Psoas muscle (tissue), 8 donors: ENCODE results near the gene OR51G1. TPM values are rescaled to one million over a fixed set of nuclear protein-coding genes. Genes with fewer than 3 reads are reported as not detected.

ENCODE experiments used
- ATAC-seq, 4 donors: fragments of 200-7000 bp; cut with Tn5 transposase; one replicate each; pipeline ENCODE4 v1.9.1; 2020; ENCODE audit warnings: moderate library complexity in 3 of 4, mild to moderate bottlenecking in 2 of 4
- DNase-seq, 2 donors: peaks; one replicate each; pipeline ENCODE4 v3.0.0-alpha.2; 2020
- H3K27ac ChIP-seq: fragments of 200-600 bp; one replicate; pipeline ENCODE4 v1.8.0; 2022
- H3K27me3 ChIP-seq, 3 donors: fragments of 200-600 bp in 1 of 3; one replicate each; pipeline versions ENCODE4 v1.6.1 to v1.8.0; 2013 to 2022; ENCODE audit warnings: low read length in 2 of 3, mild to moderate bottlenecking in 2 of 3, moderate library complexity in 1 of 3; ENCODE audit not compliant: insufficient read depth in 3 of 3
- H3K36me3 ChIP-seq, 2 donors: fragments of 200-600 bp in 1 of 2; one replicate each; pipeline versions ENCODE4 v1.6.1 to v1.8.0; 2013 to 2022; ENCODE audit warnings: low read depth in 1 of 2, mild to moderate bottlenecking in 1 of 2, moderate library complexity in 1 of 2; ENCODE audit not compliant: insufficient read depth in 1 of 2
- H3K4me1 ChIP-seq: fragments of 200-600 bp; one replicate; pipeline ENCODE4 v1.8.0; 2022
- H3K4me3 ChIP-seq: fragments of 200-600 bp; one replicate; pipeline ENCODE4 v1.8.0; 2022; ENCODE audit warnings: mild to moderate bottlenecking
- H3K9me3 ChIP-seq: fragments of 200-600 bp; one replicate; pipeline ENCODE4 v1.8.0; 2022
- CTCF ChIP-seq: fragments of 200-600 bp; IDR thresholded peaks from one replicate; pipeline ENCODE4 v1.8.0; 2022; ENCODE audit warnings: antibody characterized with exemption
- WGBS, 3 donors: extraction: QIAGEN DNeasy Blood & Tissue Kit; methylation state at CpG; one replicate each; pipeline versions ENCODE4 v1.1.6 to v1.1.7; 2013; 5-methylcytosine and 5-hydroxymethylcytosine counted together
- intact Hi-C, 2 donors: fragments of 100-400 bp; cut with DNase I; formaldehyde crosslinking; loops; one replicate each; pipeline versions ENCODE4 v1.11.0 to v1.14.2; 2022
- polyA plus RNA-seq, 3 donors: library from polyadenylated mRNA; stranded (reverse); fragments of 200-250 nt; gene quantifications; one replicate each; pipeline ENCODE4 v1.2.3, GENCODE V29; 2013
- total RNA-seq, 4 donors: library from RNA; stranded (reverse); fragmentation: NEBNext Ultra II Directional in 2 of 4; extraction: Animal tissue kit (Norgen Biotek cat#: 25700) in 2 of 4; gene quantifications; one replicate each; pipeline versions ENCODE4 v1.2.1 to v1.2.4, GENCODE V29; 2021 to 2023
- donor health status: healthy with polysubstance abuse.
- donor health status: DM: no; HTN: no; CAD: no; lungs with moderate emphysema.
- donor health status: Bipolar disorder and iron deficiency.
- donor health status: healthy.
- donor health status: DM: yes; HTN: yes; CAD: no.
- donor health status: DM: no; HTN: no; CAD: no.
- donor health status: DM: no; HTN: no; CAD: no.
- donor health status: DM: yes; HTN: yes; CAD: no.

The OR51G1 gene
- total and polyA plus RNA-seq, 7 donors = not detected

- no peaks in the 10 kb centered on the region for H3K9me3 ChIP-seq
- intact Hi-C loops = no loop called here
- 74 to 85% (median 82%) methylated on average over 1 of the region's 1 CpG for WGBS, 3 donors
Measured at GRCh38 chr11:4921796-4922195, 2.3 kb downstream of the OR51G1 start.

DNA sequence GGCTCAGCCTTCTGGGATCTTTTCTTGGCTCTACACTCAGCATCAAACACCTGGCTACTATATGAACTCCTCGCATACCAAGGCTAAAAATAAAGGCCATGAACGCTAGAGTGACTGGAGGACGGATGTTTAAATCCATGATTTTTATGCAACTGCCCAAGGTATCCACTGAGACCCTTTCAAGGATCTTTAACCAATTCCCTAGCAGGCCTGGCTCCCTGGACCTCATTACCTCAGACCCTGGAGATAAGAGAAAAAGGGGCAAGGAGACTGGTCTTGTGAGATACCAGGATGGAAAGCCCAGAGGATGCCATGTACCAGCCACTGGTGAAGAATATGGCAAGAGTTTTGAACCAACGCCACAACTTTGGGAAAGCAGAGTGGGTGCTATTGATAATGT lies 4.9 kb downstream of the OR51G1 start, which contains the start of gene OR51G2:
Gene OR51G2, minus strand, starts transcription at position 101 of the 400 bp plus-strand sequence. CDS start 3,687 bp downstream, outside the sequence.
- Histone ChIP-seq H3K27me3 (no peaks in the 10 kb centered on the region), H3K27ac (no peak within 1 kb of the TSS), H3K36me3 (no peaks in the 10 kb centered on the region), H3K4me3 (no peak within 1 kb of the TSS), H3K9me3 (no peaks in the 10 kb centered on the region), H3K4me1 (no peaks in the 10 kb centered on the region)
- TF ChIP-seq CTCF = no peak
- no peak for ATAC-seq
- no peak for DNase-seq
- 68 to 83% (median 70%) methylated on average over 4 of the region's 4 CpGs for WGBS, 3 donors
- intact Hi-C loops = no loop called here

More at GRCh38 chr11:4921796-4922195, 2.3 kb downstream of the OR51G1 start:
- Histone ChIP-seq H3K36me3 (no peaks in the 10 kb centered on the region), H3K4me1 (no peaks in the 10 kb centered on the region), H3K4me3 (no peak overlapping the region), H3K27me3 (no peaks in the 10 kb centered on the region), H3K27ac (no peak overlapping the region)
- ATAC-seq (no peak), DNase-seq (no peak)
- no peak for TF ChIP-seq CTCF

DNA sequence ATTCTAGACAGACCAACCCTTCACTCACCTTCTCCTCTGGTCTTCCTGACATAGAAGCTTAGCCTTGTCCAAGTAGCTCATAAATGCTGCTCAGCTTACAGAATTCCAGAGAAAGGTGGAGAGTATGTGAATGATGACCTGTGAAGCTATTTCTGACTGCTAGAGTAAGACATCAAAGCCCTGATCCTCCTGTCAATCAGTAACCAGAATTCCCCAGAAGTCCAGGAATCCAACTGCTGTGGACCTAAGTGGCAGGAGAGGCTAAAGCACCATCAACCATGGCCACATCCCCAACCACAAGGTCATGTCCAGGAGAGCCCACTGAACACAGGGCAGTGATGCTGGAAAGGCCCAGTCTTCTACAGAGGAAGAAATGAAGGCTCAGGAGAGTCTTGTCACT lies 7.6 kb downstream of the OR51G1 start:
- Histone ChIP-seq H3K9me3 (no peaks in the 10 kb centered on the region), H3K27me3 (no peaks in the 10 kb centered on the region), H3K27ac (no peak overlapping the region), H3K36me3 (no peaks in the 10 kb centered on the region), H3K4me3 (no peak overlapping the region), H3K4me1 (no peaks in the 10 kb centered on the region)
- no peak for TF ChIP-seq CTCF
- DNase-seq (no peak), ATAC-seq (no peak)
- intact Hi-C loops = no loop called here

- no peak for ATAC-seq
- H3K9me3 ChIP-seq = no peaks in the 10 kb centered on the region
- H3K4me3 ChIP-seq = no peak within 1 kb of the TSS
- intact Hi-C loops = no loop called here
- no peaks in the 10 kb centered on the region for H3K4me1 ChIP-seq
- no peak for DNase-seq
- no peaks in the 10 kb centered on the region for H3K36me3 ChIP-seq
- TF ChIP-seq CTCF = no peak
- H3K27me3 ChIP-seq = peaks cover 0 to 3% (median 0%) of the 10 kb centered on the region in 3 donors
- H3K27ac ChIP-seq = no peak within 1 kb of the TSS
Measured at GRCh38 chr11:4903484-4903883, 20.7 kb downstream of the OR51G1 start, which contains the start of gene OR51A7. Gene OR51A7, plus strand, starts transcription at chr11:4903783. Its CDS starts 3,587 bp downstream, at chr11:4907370.

- no peak for ATAC-seq
- DNase-seq = no peak
- 83 to 94% (median 91%) methylated on average over 1 of the region's 1 CpG for WGBS, 3 donors
Measured at GRCh38 chr11:4891996-4892640, 32.0 kb downstream of the OR51G1 start.

More at GRCh38 chr11:4891996-4892640, 32.0 kb downstream of the OR51G1 start:
- intact Hi-C loops = no loop called here
- Histone ChIP-seq H3K4me3 (no peak overlapping the region), H3K36me3 (no peaks in the 10 kb centered on the region), H3K27me3 (no peaks in the 10 kb centered on the region), H3K9me3 (no peaks in the 10 kb centered on the region), H3K4me1 (no peaks in the 10 kb centered on the region), H3K27ac (no peak overlapping the region)
- TF ChIP-seq CTCF = no peak
